GM12878 (cell line): Measurements from ENCODE around the gene ACVR1B. TPM values are rescaled to one million over a fixed set of nuclear protein-coding genes. Genes with fewer than 3 reads are reported as not detected.

Experiments used
- ATAC-seq: fragments of 200-7000 bp; cut with Tn5 transposase; 3 replicates; pipeline ENCODE4 v1.9.1; 2020; ENCODE audit warnings: mild to moderate bottlenecking, moderate library complexity
- BruUV-seq: library from RNA; stranded (reverse); fragments of 400-500 nt; replicated peaks from 2 replicates; lab custom pipeline; 2021; lab: Mats Ljungman, UMichigan
- CTCF ChIA-PET: fragments of 300-600 bp; sonication (Branson Sonifier 250); formaldehyde crosslinking; extraction: SDS; loops from one replicate; lab custom pipeline; 2021; ENCODE audit warnings: inconsistent platforms; lab: Yijun Ruan, JAX
- POLR2A ChIA-PET: fragments of 350-600 bp; formaldehyde crosslinking; extraction: SDS; loops from one replicate; lab custom pipeline; 2021; ENCODE audit warnings: inconsistent platforms; lab: Charles Lee
- RAD21 ChIA-PET: fragments of 300-600 bp; sonication (Branson Sonifier 250); formaldehyde crosslinking; loops from one replicate; lab custom pipeline; 2023; ENCODE audit warnings: antibody characterized with exemption; ENCODE audit not compliant: unreplicated experiment; lab: Charles Lee
- SMC1A ChIA-PET: fragments of 300-600 bp; sonication (Branson Sonifier 250); formaldehyde crosslinking; loops from one replicate; lab custom pipeline; 2023; ENCODE audit not compliant: unreplicated experiment, uncharacterized antibody; lab: Charles Lee
- DNase-seq: peaks from one replicate; pipeline ENCODE4 v3.0.0-alpha.2; 2011; ENCODE audit warnings: low read depth, low spot score
- FAIRE-seq: peaks from 3 replicates; lab custom pipeline; 2011; peaks lifted over from hg19 to GRCh38; lab: Jason Lieb, UNC
- H2AFZ ChIP-seq: 2 replicates; pipeline ENCODE4 v1.6.0; 2011; ENCODE audit warnings: low read depth, low read length, control low read depth; ENCODE audit not compliant: control insufficient read depth
- H3K27ac ChIP-seq: 2 replicates; pipeline ENCODE4 v1.5.1; 2011; ENCODE audit warnings: control low read depth; ENCODE audit not compliant: control insufficient read depth, insufficient read depth
- H3K27me3 ChIP-seq, 2 experiments: replicated peaks in 1 of 2; 2 replicates each; pipeline versions ENCODE4 v1.6.0 to v1.6.1; 2011; ENCODE audit warnings: low read length in 1 of 2; ENCODE audit not compliant: control insufficient read depth in 2 of 2, insufficient read depth in 2 of 2
- H3K36me3 ChIP-seq, 2 experiments: 2 replicates each; pipeline ENCODE4 v1.5.1; 2011; ENCODE audit warnings: low read length in 1 of 2; ENCODE audit not compliant: control insufficient read depth in 2 of 2, insufficient read depth in 2 of 2
- H3K4me1 ChIP-seq: 2 replicates; pipeline ENCODE4 v1.6.1; 2011; ENCODE audit warnings: mild to moderate bottlenecking, low read length, moderate library complexity, mixed read lengths; ENCODE audit not compliant: control insufficient read depth, insufficient read depth
- H3K4me2 ChIP-seq: 2 replicates; pipeline ENCODE4 v1.6.0; 2011; ENCODE audit warnings: control low read depth; ENCODE audit not compliant: control insufficient read depth, insufficient read depth
- H3K4me3 ChIP-seq: fragments of 200-600 bp; sonication (generic); 2 replicates; pipeline ENCODE4 v1.5.1; 2016
- H3K79me2 ChIP-seq: 2 replicates; pipeline ENCODE4 v1.6.0; 2011; ENCODE audit warnings: low read length; ENCODE audit not compliant: control insufficient read depth, insufficient read depth
- H3K9ac ChIP-seq: 2 replicates; pipeline ENCODE4 v1.8.0; 2011; ENCODE audit warnings: low read length, control low read depth, mixed read lengths; ENCODE audit not compliant: control insufficient read depth, insufficient read depth
- H3K9me3 ChIP-seq: replicated peaks from 3 replicates; pipeline ENCODE4 v1.5.1; 2011; ENCODE audit warnings: mild to moderate bottlenecking, low read length; ENCODE audit not compliant: control insufficient read depth, insufficient read depth
- H4K20me1 ChIP-seq: 2 replicates; pipeline ENCODE4 v1.6.0; 2011; ENCODE audit not compliant: control insufficient read depth, insufficient read depth
- CBX3 ChIP-seq: fragments of 200-600 bp; sonication (generic); IDR thresholded peaks from 2 replicates; pipeline ENCODE4 v1.6.1; 2016; ENCODE audit warnings: low read depth, borderline replicate concordance
- EGR1 ChIP-seq, 2 experiments: IDR thresholded peaks; 1 replicate in 1 of 2; 2 replicates in 1 of 2; pipeline ENCODE4 v1.6.1; 2011 to 2012; ENCODE audit warnings: low read depth in 2 of 2, low read length in 2 of 2, borderline replicate concordance in 1 of 2, mild to moderate bottlenecking in 1 of 2, moderate library complexity in 1 of 2
- HCFC1 ChIP-seq: fragments of 150-350 bp; IDR thresholded peaks from 2 replicates; pipeline ENCODE4 v1.6.1; 2014; ENCODE audit warnings: low read length
- LARP7 ChIP-seq: fragments of 450-650 bp; IDR thresholded peaks from 2 replicates; pipeline ENCODE4 v1.6.1; 2017; ENCODE audit warnings: mild to moderate bottlenecking
- POLR2A ChIP-seq: IDR thresholded peaks from 2 replicates; pipeline ENCODE4 v1.6.1; 2011; ENCODE audit warnings: low read depth, mild to moderate bottlenecking, low read length
- POU2F2 ChIP-seq: IDR thresholded peaks from 3 replicates; pipeline ENCODE4 v1.6.1; 2011; ENCODE audit warnings: low read depth, mild to moderate bottlenecking, low read length, borderline replicate concordance
- RAD51 ChIP-seq: fragments of 450-650 bp; IDR thresholded peaks from 2 replicates; pipeline ENCODE4 v1.6.1; 2016; ENCODE audit warnings: moderate library complexity, mild to moderate bottlenecking, inconsistent platforms
- SMAD1 ChIP-seq: fragments of 450-650 bp; IDR thresholded peaks from 2 replicates; pipeline ENCODE4 v1.6.1; 2018; ENCODE audit warnings: mild to moderate bottlenecking, low read depth; ENCODE audit not compliant: partially characterized antibody
- ZBTB4 ChIP-seq: fragments of 450-650 bp; formaldehyde crosslinking; IDR thresholded peaks from 2 replicates; pipeline ENCODE4 v1.4.0; 2022; ENCODE audit warnings: mild to moderate bottlenecking, moderate library complexity
- ZZZ3 ChIP-seq: IDR thresholded peaks from 2 replicates; pipeline ENCODE4 v1.6.1; 2011; ENCODE audit warnings: low read depth; ENCODE audit not compliant: control insufficient read depth, insufficient read length
- WGBS: methylation state at CpG from one replicate; pipeline ENCODE4 v1.1.6; 2016; ENCODE audit warnings: low lambda C conversion rate; ENCODE audit not compliant: insufficient replicate concordance, insufficient coverage; ENCODE audit errors: missing lambda C conversion rate; 5-methylcytosine and 5-hydroxymethylcytosine counted together
- in situ Hi-C: fragments of 300-500 bp; cut with MboI; formaldehyde crosslinking; loops from 9 replicates; pipeline ENCODE4 v1.14.3; 2018; ENCODE audit warnings: mixed read lengths
- intact Hi-C: fragments of 100-400 bp; cut with micrococcal nuclease; formaldehyde crosslinking; loops from one replicate; pipeline ENCODE4 v1.14.2; 2022; ENCODE audit not compliant: unreplicated experiment
- polyA plus RNA-seq, 11 experiments: library from polyadenylated mRNA; depleted of rRNA in 4 of 11; unstranded in 6 of 11; stranded (reverse) in 5 of 11; fragments of >200 nt; fragmentation: Nextera tagmentation in 4 of 11; fragmentation: Illumina TruSeq in 1 of 11; extraction: Ambion mirVana in 4 of 11; extraction: Trizol in 1 of 11; gene quantifications; 1 replicate in 1 of 11; 2 replicates in 10 of 11; pipeline versions ENCODE4 v1.2.1 to v1.2.3, GENCODE V29; 2011 to 2016; ENCODE audit warnings: inconsistent platforms in 2 of 11, missing spikeins in 2 of 11, low read depth in 1 of 11
- total RNA-seq, 4 experiments: library from RNA; depleted of rRNA in 3 of 4; stranded (reverse); fragments of >200 nt in 3 of 4; fragmentation: Illumina TruSeq in 1 of 4; extraction: Trizol in 1 of 4; gene quantifications; 2 replicates each; pipeline versions ENCODE4 v1.2.1 to v1.2.3, GENCODE V29; 2013 to 2021

Gene ACVR1B
- total and polyA plus RNA-seq, 10 of the 15 experiments (the other 5 are each of a cell fraction or from before 2014, with no cell fraction given), result 0.02 to 0.69 (median 0.16) TPM; not detected in 2

GRCh38 chr12:51951843-51952722 is 584 bp downstream of the ACVR1B start:
- Histone ChIP-seq H3K79me2 (no peaks in the 10 kb centered on the region), H3K27ac (no peak overlapping the region)
- intact Hi-C loops, result no loop called here

More at GRCh38 chr12:51951843-51952722, 584 bp downstream of the ACVR1B start:
- Histone ChIP-seq H3K9me3 (no peaks in the 10 kb centered on the region; the same call in 2 of the 3 replicates), H4K20me1 (no peaks in the 10 kb centered on the region), H3K4me2 (peak overlapping the region; percentile 75; the same call in 1 of the 2 replicates), H3K4me3 (no peak overlapping the region; the same call in 1 of the 2 replicates), H3K9ac (no peak overlapping the region; the same call in 1 of the 2 replicates), H3K36me3 (no peaks in the 10 kb centered on the region), H3K4me1 (peaks cover 4% of the 10 kb centered on the region), H3K27me3 (peaks cover 2 to 6% of the 10 kb centered on the region in 2 experiments), H2AFZ (peak overlapping the region; percentile 26; the same call in 1 of the 2 replicates)
- ChIA-PET POLR2A (no interaction called here), RAD21 (no interaction called here), SMC1A (no interaction called here), CTCF (no interaction called here)
- no peak for FAIRE-seq
- TF ChIP-seq SMAD1, result no peak
- no peak for TF ChIP-seq HCFC1
- TF ChIP-seq EGR1 (IDR thresholded peaks at IDR 0.05; ENCODE audit: borderline replicate concordance in 1 of 2, low read depth in 2 of 2, low read length in 2 of 2), result no peak
- no peak for TF ChIP-seq ZZZ3
- TF ChIP-seq POLR2A, result no peak
- TF ChIP-seq CBX3, result no peak
- TF ChIP-seq LARP7, result no peak
- TF ChIP-seq POU2F2, result no peak
- TF ChIP-seq ZBTB4 (CRISPR knock-in tag), result no peak
- TF ChIP-seq RAD51, result no peak
- in situ Hi-C loops, result no loop called here
- WGBS, result 11% methylated on average over 26 of the region's 50 CpGs
- DNase-seq, result no peak
- ATAC-seq, result no peak
- no TSS peak for BruUV-seq
